ENCODE measurements around the gene SDCCAG8. TPM values are rescaled to one million over a fixed set of nuclear protein-coding genes. Genes with fewer than 3 reads are reported as not detected.

SDCCAG8 gene
- total RNA-seq, 1 donor from 2014 or later, result 18.3 TPM

DNA sequence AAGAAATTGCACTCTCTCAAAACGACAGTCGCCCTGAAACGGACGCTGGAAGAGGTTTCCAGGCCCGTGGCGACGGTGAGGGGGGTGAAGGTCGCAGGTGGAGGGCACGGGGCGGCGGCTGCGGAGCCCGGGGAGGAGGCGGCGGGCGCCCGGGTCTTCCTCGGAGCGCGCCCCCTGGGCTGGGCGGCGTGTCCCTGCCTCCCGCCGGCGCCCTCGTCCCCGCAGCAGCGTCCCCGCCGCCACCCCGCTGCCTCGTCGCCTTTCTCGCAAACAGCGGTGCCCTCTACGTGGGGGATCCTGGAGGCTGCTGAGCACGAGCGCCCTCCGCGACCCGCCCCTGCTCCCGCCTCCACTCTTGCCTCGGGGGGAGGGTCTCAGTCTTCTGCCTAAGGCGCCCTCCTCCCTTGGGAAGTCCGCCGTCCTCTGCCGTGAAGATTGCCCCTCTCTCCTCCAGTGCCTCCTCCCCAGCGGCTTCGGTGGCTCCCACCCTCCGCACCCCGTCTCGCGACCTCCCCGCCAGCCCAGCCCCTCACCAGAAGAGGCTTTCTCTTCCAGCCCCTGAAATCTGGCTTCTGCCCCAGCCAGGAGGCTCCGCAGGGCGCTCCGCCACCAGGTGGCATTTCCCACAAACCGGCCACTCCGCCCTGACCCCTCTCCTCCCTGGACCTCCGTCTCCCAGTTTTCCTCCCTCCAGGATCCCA is 227.4 kb downstream of the SDCCAG8 start:
- intact Hi-C loops (cut with DNase I), result no loop called here
- ATAC-seq (peak; percentile 42), DNase-seq (ENCODE audit: missing footprints) (no peak)

- intact Hi-C loops (cut with DNase I), result no loop called here
- DNase-seq (ENCODE audit: missing footprints), result no peak
- no peak for ATAC-seq
Measured at GRCh38 chr1:243483952-243484351, 228.1 kb downstream of the SDCCAG8 start.

GRCh38 chr1:243487036-243487648 is 231.3 kb downstream of the SDCCAG8 start:
- DNase-seq (ENCODE audit: missing footprints) (no peak), ATAC-seq (no peak)
- intact Hi-C loops (cut with DNase I), result no loop called here

GRCh38 chr1:243487649-243488227 is 231.9 kb downstream of the SDCCAG8 start:
- ATAC-seq, result no peak
- intact Hi-C loops (cut with DNase I), result no loop called here
- no peak for DNase-seq (ENCODE audit: missing footprints)

DNA sequence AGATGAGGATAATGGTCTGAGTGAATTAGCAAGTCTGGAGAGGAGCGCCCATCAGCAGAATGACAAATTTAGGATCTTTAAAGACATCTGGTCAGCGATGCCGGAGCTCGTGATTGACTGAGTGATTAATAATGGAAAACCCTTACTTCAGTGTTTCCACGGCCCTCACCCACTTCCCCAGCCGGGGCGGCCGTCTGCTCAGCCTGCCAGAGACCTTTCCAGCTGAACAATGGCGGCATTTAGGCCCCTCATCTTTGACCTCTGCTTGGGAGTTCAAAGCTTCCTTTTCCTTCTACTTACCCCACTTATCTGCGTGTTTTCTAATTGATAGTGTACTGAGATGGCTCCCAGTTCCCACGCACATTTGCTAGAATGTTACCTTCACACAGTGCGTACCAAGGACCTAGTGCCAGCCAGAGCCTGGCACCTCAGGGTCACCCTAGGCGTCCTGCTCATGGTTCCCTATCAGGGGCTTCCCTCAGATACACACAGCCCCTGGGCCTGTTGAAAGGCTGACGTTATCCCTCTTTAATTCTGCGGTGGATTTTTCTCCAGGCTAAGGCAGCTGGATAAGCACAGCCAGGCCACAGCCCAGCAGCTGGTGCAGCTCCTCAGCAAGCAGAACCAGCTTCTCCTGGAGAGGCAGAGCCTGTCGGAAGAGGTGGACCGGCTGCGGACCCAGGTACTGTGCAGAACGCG is 232.8 kb downstream of the SDCCAG8 start:
- DNase-seq (ENCODE audit: missing footprints) (no peak), ATAC-seq (no peak)
- intact Hi-C loops (cut with DNase I), result no loop called here

- intact Hi-C loops (cut with DNase I), result no loop called here
- DNase-seq (ENCODE audit: missing footprints) (peak; percentile 70), ATAC-seq (no peak)
Measured at GRCh38 chr1:243489158-243489527, 233.3 kb downstream of the SDCCAG8 start.

DNA sequence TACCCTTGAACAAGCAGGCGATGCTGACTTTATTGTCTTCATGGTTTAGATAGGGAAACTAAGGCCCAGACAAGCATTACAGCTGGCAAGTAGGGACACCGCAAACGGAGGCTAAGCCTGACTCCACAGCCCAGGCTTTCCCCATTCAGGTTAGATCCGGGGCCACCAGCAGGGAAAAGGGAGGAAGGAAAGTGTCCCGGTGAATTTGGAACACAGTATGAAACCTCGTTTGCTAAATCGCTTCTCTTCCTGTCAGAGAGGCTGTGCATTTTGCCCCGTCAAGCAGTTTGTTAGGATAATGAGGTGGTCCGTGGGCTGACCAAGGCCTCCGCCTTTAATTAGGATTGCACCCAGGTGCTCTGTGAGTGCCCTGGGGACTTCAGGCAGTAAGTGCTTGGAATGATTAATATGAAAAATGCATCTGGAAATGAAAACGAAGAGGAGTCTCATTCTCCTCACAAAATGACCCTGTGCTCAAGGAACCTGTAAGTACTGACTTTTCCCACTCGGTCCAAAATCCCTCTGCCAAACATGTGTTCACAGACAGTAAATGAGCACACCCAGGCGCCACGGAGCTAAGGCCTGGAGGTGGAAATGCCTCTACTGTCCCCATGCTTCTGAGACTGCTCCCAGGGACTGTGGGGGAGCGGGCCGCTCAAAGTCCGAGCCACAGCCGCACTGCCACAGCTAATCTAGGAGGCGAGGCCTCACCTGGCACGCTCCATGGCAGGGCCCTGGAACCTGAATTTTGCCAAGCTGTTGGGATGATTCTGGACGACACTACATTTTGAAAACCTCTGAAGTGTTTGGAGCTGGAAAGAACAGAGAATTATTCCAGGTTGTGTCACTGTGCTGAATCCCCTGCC is 234.1 kb downstream of the SDCCAG8 start:
- intact Hi-C loops (cut with DNase I), result no loop called here
- ATAC-seq (no peak), DNase-seq (ENCODE audit: missing footprints) (no peak)

- ATAC-seq, result no peak
- intact Hi-C loops (cut with DNase I), result no loop called here
- DNase-seq (ENCODE audit: missing footprints), result no peak
Measured at GRCh38 chr1:243490748-243491686, 235.2 kb downstream of the SDCCAG8 start.

GRCh38 chr1:243493156-243494129 is 237.6 kb downstream of the SDCCAG8 start:
- intact Hi-C loops (cut with DNase I), result no loop called here
- no peak for ATAC-seq
- DNase-seq (ENCODE audit: missing footprints), result no peak

- no peak for DNase-seq (ENCODE audit: missing footprints)
- ATAC-seq, result no peak
- intact Hi-C loops (cut with DNase I), result no loop called here
Measured at GRCh38 chr1:243494741-243495431, 239.0 kb downstream of the SDCCAG8 start.

DNA sequence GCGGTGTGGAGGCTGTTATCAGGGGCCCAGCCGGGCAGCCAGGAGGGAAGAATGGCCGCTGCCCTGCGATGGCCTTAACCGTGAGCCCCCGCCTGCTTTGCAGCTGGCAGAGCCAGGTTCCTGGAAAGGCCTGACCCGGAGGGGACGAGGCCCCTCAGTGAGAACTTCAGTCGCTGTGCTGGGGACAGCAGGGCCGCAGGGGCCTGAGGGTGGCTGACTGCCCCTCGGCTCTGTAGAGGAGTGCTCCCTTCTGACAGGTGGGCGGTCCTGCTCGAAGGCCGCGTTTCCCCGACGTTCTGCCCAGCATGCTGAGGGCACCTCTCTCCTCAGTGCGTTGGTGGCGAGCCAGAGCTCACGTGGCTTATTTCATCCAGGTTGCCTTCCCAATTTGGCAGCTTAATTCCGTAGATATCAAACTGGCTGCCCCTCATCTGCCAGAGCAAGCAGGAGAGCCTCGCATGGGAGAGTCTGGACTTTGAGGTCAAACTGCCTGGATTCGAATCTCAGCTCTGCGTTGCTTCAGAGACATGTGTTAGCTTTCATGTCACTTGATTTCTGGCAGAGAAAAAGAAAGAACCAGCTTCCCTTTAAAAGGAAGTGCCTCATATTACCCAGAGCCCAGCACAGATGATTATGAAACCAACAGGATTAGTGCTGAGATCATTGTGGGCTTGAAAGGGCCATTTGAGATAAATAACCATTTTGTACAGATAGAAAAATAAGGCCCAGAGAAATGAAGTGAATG is 239.8 kb downstream of the SDCCAG8 start:
- intact Hi-C loops (cut with DNase I), result no loop called here
- DNase-seq (ENCODE audit: missing footprints) (no peak), ATAC-seq (peak; percentile 79)

DNA sequence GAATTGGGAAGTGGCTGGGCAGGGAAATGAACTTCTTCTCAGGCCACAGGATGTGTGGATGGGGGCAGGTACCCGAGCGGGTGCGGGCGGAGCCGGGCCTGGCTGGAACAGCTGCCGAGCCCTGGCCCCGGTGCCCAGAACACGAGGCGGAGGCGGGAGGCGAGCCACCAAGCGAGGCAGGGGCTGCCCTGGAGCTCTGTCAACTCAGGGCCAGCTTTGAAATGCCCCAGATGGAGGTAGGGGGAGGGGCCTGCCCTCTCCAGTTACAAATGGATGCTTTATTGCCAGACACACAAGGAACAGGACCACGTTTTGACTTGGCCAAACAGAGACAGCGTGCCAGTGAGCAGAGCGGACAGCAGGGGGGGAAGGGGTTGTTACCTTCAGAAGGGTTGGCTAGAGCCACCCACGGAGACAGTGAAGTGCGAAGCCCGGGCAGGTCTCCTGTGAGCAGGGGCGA is 240.4 kb downstream of the SDCCAG8 start:
- ATAC-seq (no peak), DNase-seq (ENCODE audit: missing footprints) (peak; percentile 78)
- intact Hi-C loops (cut with DNase I), result no loop called here

DNA sequence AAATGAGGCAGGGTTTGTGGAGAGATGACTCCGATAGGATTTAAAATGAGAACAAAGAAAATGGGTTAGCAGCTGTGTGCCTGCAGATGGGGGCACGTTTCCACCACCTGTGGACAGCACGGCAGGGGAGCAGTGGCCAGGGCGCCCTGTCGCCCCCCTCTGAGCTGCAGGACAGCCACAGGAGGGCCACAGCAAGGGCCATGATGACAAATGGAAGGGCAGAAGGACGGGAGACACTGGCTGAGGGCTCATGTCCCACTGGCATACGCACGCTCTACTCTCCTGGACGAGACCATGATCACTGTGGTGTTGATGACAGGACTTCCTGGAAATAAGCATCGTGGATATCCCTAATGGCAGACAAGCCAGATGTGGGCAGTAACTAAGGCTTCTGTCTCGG is 241.0 kb downstream of the SDCCAG8 start:
- DNase-seq (ENCODE audit: missing footprints) (no peak), ATAC-seq (no peak)
- intact Hi-C loops (cut with DNase I), result no loop called here

GRCh38 chr1:243497939-243498681 is 242.3 kb downstream of the SDCCAG8 start:
- no peak for ATAC-seq
- no peak for DNase-seq (ENCODE audit: missing footprints)
- intact Hi-C loops (cut with DNase I), result no loop called here

DNA sequence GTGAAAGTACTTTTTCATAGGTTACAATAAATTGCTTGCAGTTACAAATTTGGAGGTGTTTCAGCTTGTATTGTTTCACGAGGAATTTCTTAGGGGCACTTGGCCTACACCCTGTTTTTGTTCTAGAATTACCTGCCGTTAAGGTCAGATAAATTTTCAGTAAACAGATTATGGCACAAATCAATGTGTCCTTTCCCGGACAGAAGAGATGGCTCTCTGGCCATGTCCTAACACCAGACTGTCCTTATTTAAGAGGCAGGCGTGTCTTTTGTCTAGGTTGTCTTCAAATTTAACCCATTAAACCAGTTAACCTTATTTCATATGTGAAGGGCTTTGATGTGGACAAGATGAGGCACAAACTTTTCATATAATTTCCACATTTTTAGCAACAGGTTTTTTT is 243.4 kb downstream of the SDCCAG8 start:
- intact Hi-C loops (cut with DNase I), result no loop called here
- no peak for DNase-seq (ENCODE audit: missing footprints)
- ATAC-seq, result no peak

All from Right ventricle myocardium inferior (tissue), 1 donor.